Adrenal gland (tissue), 5 donors: ENCODE results near the gene LINGO4.

Experiments
- CTCF ChIP-seq, 6 experiments: fragments of 450-650 bp in 4 of 6; fragments of 200-600 bp in 2 of 6; sonication (generic) in 1 of 6; IDR thresholded peaks; 1 replicate in 5 of 6; 2 replicates in 1 of 6; pipeline versions ENCODE4 v1.5.1 to v1.8.0; 2016 to 2021; ENCODE audit warnings: antibody characterized with exemption in 6 of 6, mild to moderate bottlenecking in 2 of 6, moderate library complexity in 1 of 6
- POLR2A ChIP-seq, 2 donors: fragments of 450-650 bp; IDR thresholded peaks; one replicate each; pipeline ENCODE4 v1.6.1; 2017; ENCODE audit warnings: antibody characterized with exemption in 2 of 2, mild to moderate bottlenecking in 2 of 2, moderate library complexity in 1 of 2
- donor health status: DM: no; HTN: no; CAD: no.

GRCh38 chr1:151834239-151834638 lies 29.0 kb upstream of the LINGO4 start:
- TF ChIP-seq CTCF (IDR thresholded peaks at IDR 0.05) (no peak), POLR2A (IDR thresholded peaks at IDR 0.05) (no peak)
